NCI-H510A treated with DMSO at 0.1 percent for 48 hours (cell line): ENCODE results near the gene DDO.

Source experiments
- DNase-seq: peaks from one replicate; lab custom pipeline; 2025; lab: John Stamatoyannopoulos, UW

DDO gene

GRCh38 chr6:110419028-110419739, 3.8 kb upstream of the DDO start:
- DNase-seq, result no peak

- no peak for DNase-seq
Measured at GRCh38 chr6:110418594-110418993, 3.2 kb upstream of the DDO start.

GRCh38 chr6:110414669-110415068, 706 bp downstream of the DDO start:
- no peak for DNase-seq

GRCh38 chr6:110412360-110412759, 3.0 kb downstream of the DDO start:
- DNase-seq, result no peak

GRCh38 chr6:110410511-110410910, 4.9 kb downstream of the DDO start:
- no peak for DNase-seq

- no peak for DNase-seq
Measured at GRCh38 chr6:110409794-110410193, 5.6 kb downstream of the DDO start.

- no peak for DNase-seq
Measured at GRCh38 chr6:110408901-110409300, 6.5 kb downstream of the DDO start.

GRCh38 chr6:110404607-110405006, 10.8 kb downstream of the DDO start:
- DNase-seq, result no peak

GRCh38 chr6:110401585-110402176, 13.7 kb downstream of the DDO start:
- no peak for DNase-seq

GRCh38 chr6:110400208-110400607, 15.2 kb downstream of the DDO start:
- no peak for DNase-seq

GRCh38 chr6:110399219-110400071, 15.9 kb downstream of the DDO start:
- DNase-seq, result no peak

GRCh38 chr6:110398778-110399177, 16.6 kb downstream of the DDO start:
- DNase-seq, result no peak

- no peak for DNase-seq
Measured at GRCh38 chr6:110395221-110395620, 20.2 kb downstream of the DDO start.

- no peak for DNase-seq
Measured at GRCh38 chr6:110394409-110394808, 21.0 kb downstream of the DDO start.

GRCh38 chr6:110392727-110393126, 22.6 kb downstream of the DDO start:
- DNase-seq, result no peak

- DNase-seq, result no peak
Measured at GRCh38 chr6:110390404-110390803, 25.0 kb downstream of the DDO start.

- DNase-seq, result no peak
Measured at GRCh38 chr6:110389689-110390382, 25.5 kb downstream of the DDO start.

- no peak for DNase-seq
Measured at GRCh38 chr6:110387986-110388385, 27.4 kb downstream of the DDO start.

GRCh38 chr6:110385458-110385863, 29.9 kb downstream of the DDO start:
- no peak for DNase-seq

- DNase-seq, result no peak
Measured at GRCh38 chr6:110378552-110378951, 36.8 kb downstream of the DDO start.

GRCh38 chr6:110369066-110369465, 46.3 kb downstream of the DDO start:
- no peak for DNase-seq

- DNase-seq, result no peak
Measured at GRCh38 chr6:110368284-110368683, 47.1 kb downstream of the DDO start.
